ENCODE results near the gene SYNPO2.

Gene SYNPO2

GRCh38 chr4:118979712-118980111 lies 91.1 kb downstream of the SYNPO2 start:
- TF ChIP-seq POLR2AphosphoS5 (IDR thresholded peaks at IDR 0.05; ENCODE audit: low read depth, low read length): no peak
- TF ChIP-seq TAF1 (IDR thresholded peaks at IDR 0.05; ENCODE audit: borderline replicate concordance, low read depth, low read length): no peak
- no peak for TF ChIP-seq POLR2A (IDR thresholded peaks at IDR 0.05; ENCODE audit: low read depth, low read length)
- no peak for DNase-seq (ENCODE audit: insufficient read length)
- no peak for FAIRE-seq

GRCh38 chr4:118981171-118981838 lies 92.7 kb downstream of the SYNPO2 start:
- no peak for FAIRE-seq
- TF ChIP-seq POLR2A (IDR thresholded peaks at IDR 0.05; ENCODE audit: low read depth, low read length) (no peak), TAF1 (IDR thresholded peaks at IDR 0.05; ENCODE audit: borderline replicate concordance, low read depth, low read length) (no peak), POLR2AphosphoS5 (IDR thresholded peaks at IDR 0.05; ENCODE audit: low read depth, low read length) (no peak)
- DNase-seq (ENCODE audit: insufficient read length): no peak

- DNase-seq (ENCODE audit: insufficient read length) (peak; percentile 23), FAIRE-seq (peak; percentile 95)
Measured at GRCh38 chr4:118981839-118982381, 93.3 kb downstream of the SYNPO2 start.

GRCh38 chr4:118983293-118983692 lies 94.6 kb downstream of the SYNPO2 start:
- TF ChIP-seq TAF1 (IDR thresholded peaks at IDR 0.05; ENCODE audit: borderline replicate concordance, low read depth, low read length): no peak
- TF ChIP-seq POLR2A (IDR thresholded peaks at IDR 0.05; ENCODE audit: low read depth, low read length): no peak
- no peak for TF ChIP-seq POLR2AphosphoS5 (IDR thresholded peaks at IDR 0.05; ENCODE audit: low read depth, low read length)
- FAIRE-seq (no peak), DNase-seq (ENCODE audit: insufficient read length) (no peak)

More at GRCh38 chr4:118981839-118982381, 93.3 kb downstream of the SYNPO2 start:
- TF ChIP-seq POLR2AphosphoS5 (IDR thresholded peaks at IDR 0.05; ENCODE audit: low read depth, low read length) (no peak), POLR2A (IDR thresholded peaks at IDR 0.05; ENCODE audit: low read depth, low read length) (no peak), TAF1 (IDR thresholded peaks at IDR 0.05; ENCODE audit: borderline replicate concordance, low read depth, low read length) (no peak)

- no peak for DNase-seq (ENCODE audit: insufficient read length)
- no peak for FAIRE-seq
- TF ChIP-seq POLR2A (IDR thresholded peaks at IDR 0.05; ENCODE audit: low read depth, low read length) (no peak), POLR2AphosphoS5 (IDR thresholded peaks at IDR 0.05; ENCODE audit: low read depth, low read length) (no peak), TAF1 (IDR thresholded peaks at IDR 0.05; ENCODE audit: borderline replicate concordance, low read depth, low read length) (no peak)
Measured at GRCh38 chr4:118983831-118984230, 95.2 kb downstream of the SYNPO2 start.

- DNase-seq (ENCODE audit: insufficient read length) (no peak), FAIRE-seq (no peak)
- TF ChIP-seq TAF1 (IDR thresholded peaks at IDR 0.05; ENCODE audit: borderline replicate concordance, low read depth, low read length) (no peak), POLR2AphosphoS5 (IDR thresholded peaks at IDR 0.05; ENCODE audit: low read depth, low read length) (no peak), POLR2A (IDR thresholded peaks at IDR 0.05; ENCODE audit: low read depth, low read length) (no peak)
Measured at GRCh38 chr4:118985170-118986000, 96.7 kb downstream of the SYNPO2 start.

GRCh38 chr4:118987959-118988634 lies 99.4 kb downstream of the SYNPO2 start:
- DNase-seq (ENCODE audit: insufficient read length): no peak
- TF ChIP-seq POLR2A (IDR thresholded peaks at IDR 0.05; ENCODE audit: low read depth, low read length) (no peak), POLR2AphosphoS5 (IDR thresholded peaks at IDR 0.05; ENCODE audit: low read depth, low read length) (no peak), TAF1 (IDR thresholded peaks at IDR 0.05; ENCODE audit: borderline replicate concordance, low read depth, low read length) (no peak)
- FAIRE-seq: no peak

GRCh38 chr4:118988635-118988972 lies 100.0 kb downstream of the SYNPO2 start:
- TF ChIP-seq TAF1 (IDR thresholded peaks at IDR 0.05; ENCODE audit: borderline replicate concordance, low read depth, low read length) (no peak), POLR2AphosphoS5 (IDR thresholded peaks at IDR 0.05; ENCODE audit: low read depth, low read length) (no peak), POLR2A (IDR thresholded peaks at IDR 0.05; ENCODE audit: low read depth, low read length) (no peak)
- DNase-seq (ENCODE audit: insufficient read length) (no peak), FAIRE-seq (no peak)

GRCh38 chr4:118989098-118990080 lies 100.7 kb downstream of the SYNPO2 start:
- TF ChIP-seq TAF1 (IDR thresholded peaks at IDR 0.05; ENCODE audit: borderline replicate concordance, low read depth, low read length) (no peak), POLR2A (IDR thresholded peaks at IDR 0.05; ENCODE audit: low read depth, low read length) (no peak), POLR2AphosphoS5 (IDR thresholded peaks at IDR 0.05; ENCODE audit: low read depth, low read length) (no peak)
- DNase-seq (ENCODE audit: insufficient read length) (no peak), FAIRE-seq (peak; percentile 33)

- FAIRE-seq: no peak
- TF ChIP-seq POLR2A (IDR thresholded peaks at IDR 0.05; ENCODE audit: low read depth, low read length) (no peak), TAF1 (IDR thresholded peaks at IDR 0.05; ENCODE audit: borderline replicate concordance, low read depth, low read length) (no peak), POLR2AphosphoS5 (IDR thresholded peaks at IDR 0.05; ENCODE audit: low read depth, low read length) (no peak)
- no peak for DNase-seq (ENCODE audit: insufficient read length)
Measured at GRCh38 chr4:118991686-118992085, 103.0 kb downstream of the SYNPO2 start.
